T47D (cell line): ENCODE results near the gene TMEM14C.
A peak's percentile ranks its signal among the peaks of the same experiment; 100 is the strongest.

Source experiments
- DNase-seq, 2 experiments: peaks; one replicate each; pipeline versions ENCODE4 v3.0.0 to v3.0.0-alpha.2; 2011 to 2012; ENCODE audit warnings: low read depth in 1 of 2, low spot score in 1 of 2
- JUND ChIP-seq: IDR thresholded peaks from 2 replicates; pipeline ENCODE4 v1.6.1; 2012; ENCODE audit warnings: low read depth
- in situ Hi-C: cut with HindIII; loops from 2 replicates; pipeline ENCODE4 v1.10.0; 2016; ENCODE audit warnings: low sequenced_read_pairs, low pct_unique_long_range_greater_than_20kb

The TMEM14C gene

GRCh38 chr6:10722820-10723566 lies at the start of gene TMEM14C:
Gene TMEM14C, plus strand, starts transcription at chr6:10723070. Its CDS starts 1,544 bp downstream, at chr6:10724614.
- TF ChIP-seq JUND = no peak
- DNase-seq = peak; percentile 95 to 98
- in situ Hi-C loops = no loop called here

- DNase-seq = no peak
- in situ Hi-C loops = no loop called here
- no peak for TF ChIP-seq JUND
These were observed 46.5 kb upstream of the TMEM14C start for GRCh38 chr6:10676403-10676802.

DNA sequence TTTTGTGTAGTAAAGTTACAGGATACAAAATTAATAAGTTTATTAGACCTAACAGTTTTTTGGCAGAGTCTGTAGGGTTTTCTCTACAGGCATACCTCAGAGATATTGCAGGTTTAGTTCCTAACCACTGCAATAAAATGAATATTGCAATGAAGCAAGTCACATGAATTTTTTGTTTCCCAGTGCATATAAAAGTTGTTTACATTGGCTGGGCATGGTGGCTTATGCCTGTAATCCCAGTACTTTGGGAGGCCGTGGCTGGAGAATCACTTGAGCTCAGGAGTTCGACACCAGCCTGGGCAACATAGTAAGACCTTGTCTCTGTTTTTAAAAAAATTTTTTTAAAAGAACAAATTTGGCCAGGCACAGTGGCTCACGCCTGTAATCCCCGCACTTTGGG lies 44.4 kb upstream of the TMEM14C start:
- no peak for DNase-seq
- TF ChIP-seq JUND = no peak
- in situ Hi-C loops = no loop called here

GRCh38 chr6:10681795-10682194 lies 41.1 kb upstream of the TMEM14C start:
- TF ChIP-seq JUND = no peak
- no peak for DNase-seq
- in situ Hi-C loops = no loop called here

DNA sequence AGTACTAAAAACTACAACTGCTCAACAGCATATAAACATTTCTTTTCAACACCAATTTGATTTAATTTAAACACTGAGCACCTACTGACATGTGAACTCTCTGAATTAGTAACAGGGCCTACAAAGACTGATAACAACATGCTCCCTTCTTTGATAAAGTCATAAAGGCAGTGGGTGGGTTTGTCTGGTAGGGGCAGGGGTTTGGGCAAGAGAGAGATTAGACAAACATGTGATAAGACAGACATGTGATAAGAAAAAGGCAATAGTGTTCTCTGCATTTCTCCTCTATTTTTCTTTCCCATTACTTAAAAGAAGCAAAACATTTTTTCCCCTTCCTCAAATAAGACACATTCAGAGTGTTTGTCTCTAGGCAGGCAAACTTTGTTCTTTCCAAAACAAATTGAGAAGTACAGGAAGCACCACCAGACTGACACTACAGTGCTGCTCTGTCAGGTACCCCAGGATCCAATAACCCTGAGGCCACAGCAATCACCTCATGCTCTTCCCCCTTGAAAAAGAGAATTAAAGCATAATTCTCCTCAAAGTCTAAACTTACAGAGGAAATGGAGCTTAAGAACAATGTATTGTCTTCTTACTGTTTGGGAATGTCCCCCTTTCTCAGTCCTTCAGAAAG lies 40.4 kb upstream of the TMEM14C start:
- in situ Hi-C loops = no loop called here
- TF ChIP-seq JUND = no peak
- DNase-seq = no peak

DNA sequence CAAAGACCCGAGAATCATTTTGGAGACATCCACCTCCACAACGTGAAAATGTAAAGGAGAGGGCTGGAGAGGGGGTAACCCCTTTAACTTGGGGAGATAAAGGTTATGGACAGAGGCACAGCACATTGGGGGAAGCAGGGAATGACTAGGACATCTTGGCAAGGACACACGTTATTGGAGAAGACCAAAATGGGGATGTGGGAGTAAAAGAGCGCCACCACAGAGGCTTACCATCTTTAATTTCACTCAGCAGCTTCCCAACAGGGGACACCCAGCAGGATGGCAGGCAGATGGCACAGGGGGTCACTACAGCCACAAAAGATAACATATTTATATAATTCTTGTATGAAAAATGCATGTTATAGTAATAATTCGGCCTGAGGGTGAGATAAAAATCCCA lies 38.3 kb upstream of the TMEM14C start:
- no peak for TF ChIP-seq JUND
- in situ Hi-C loops = no loop called here

GRCh38 chr6:10685092-10685915 lies 37.6 kb upstream of the TMEM14C start:
- in situ Hi-C loops = no loop called here
- DNase-seq = no peak
- TF ChIP-seq JUND = no peak

More for the DNA sequence above, 38.3 kb upstream of the TMEM14C start:
- no peak for DNase-seq

DNA sequence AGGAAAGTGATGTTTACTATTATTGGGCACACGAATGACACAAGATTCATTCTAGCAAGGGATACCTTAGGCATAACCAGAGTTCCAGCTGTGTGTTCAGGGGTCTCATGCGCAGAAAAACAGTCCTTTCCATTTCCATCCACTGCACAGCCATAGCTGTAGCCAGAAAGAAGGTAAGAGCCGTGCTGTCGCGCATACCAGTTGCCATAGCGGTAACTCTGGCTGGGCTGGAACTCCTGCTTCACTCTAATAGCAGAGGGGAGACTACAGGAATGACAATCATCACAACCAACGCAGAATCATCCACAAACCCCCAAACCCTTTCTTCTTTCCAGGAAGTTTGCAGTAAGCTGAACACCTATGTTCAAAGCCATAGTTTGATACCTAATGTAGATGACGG lies 36.0 kb upstream of the TMEM14C start:
- in situ Hi-C loops = no loop called here
- TF ChIP-seq JUND = no peak
- DNase-seq = no peak

GRCh38 chr6:10687582-10687981 lies 35.3 kb upstream of the TMEM14C start:
- DNase-seq = no peak
- in situ Hi-C loops = no loop called here
- no peak for TF ChIP-seq JUND

DNA sequence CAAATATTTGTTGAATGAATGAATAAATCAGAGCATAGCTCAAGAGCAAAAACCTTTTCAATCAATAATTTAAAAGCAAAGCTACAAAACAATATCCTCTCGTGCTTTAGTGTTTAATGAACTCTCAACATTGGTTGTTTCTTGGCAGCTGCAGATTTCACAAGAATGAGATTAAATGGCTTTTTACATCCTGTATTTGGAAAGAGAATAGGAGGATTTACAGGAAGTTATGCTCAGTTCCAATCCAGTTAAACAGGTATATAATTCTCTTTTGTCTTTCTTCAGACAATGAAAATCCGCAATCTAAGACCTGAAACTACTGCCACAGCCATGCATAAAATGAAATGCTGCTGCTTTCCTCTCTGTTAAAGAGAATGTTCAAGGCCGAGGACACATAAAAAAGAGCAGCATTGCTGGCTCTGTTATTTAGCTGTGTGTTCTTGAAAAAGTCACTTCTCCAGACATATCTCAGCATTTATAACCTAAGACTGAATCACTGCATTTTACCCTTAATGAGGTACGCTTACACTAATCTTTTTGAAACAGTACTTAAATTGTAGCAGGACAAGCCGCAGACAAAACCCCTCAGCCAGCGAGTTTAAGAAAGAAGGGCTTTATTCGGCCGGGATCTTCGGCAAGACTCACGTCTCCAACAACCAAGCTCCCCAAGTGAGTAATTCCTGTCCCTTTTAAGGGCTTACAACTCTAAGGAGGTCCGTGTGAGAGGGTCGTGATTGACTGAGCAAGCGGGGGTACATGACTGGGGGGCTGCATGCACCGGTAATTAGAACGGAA lies 32.0 kb upstream of the TMEM14C start:
- in situ Hi-C loops = no loop called here
- peak in 1 of 2 experiments; percentile 5 for DNase-seq
- no peak for TF ChIP-seq JUND

DNA sequence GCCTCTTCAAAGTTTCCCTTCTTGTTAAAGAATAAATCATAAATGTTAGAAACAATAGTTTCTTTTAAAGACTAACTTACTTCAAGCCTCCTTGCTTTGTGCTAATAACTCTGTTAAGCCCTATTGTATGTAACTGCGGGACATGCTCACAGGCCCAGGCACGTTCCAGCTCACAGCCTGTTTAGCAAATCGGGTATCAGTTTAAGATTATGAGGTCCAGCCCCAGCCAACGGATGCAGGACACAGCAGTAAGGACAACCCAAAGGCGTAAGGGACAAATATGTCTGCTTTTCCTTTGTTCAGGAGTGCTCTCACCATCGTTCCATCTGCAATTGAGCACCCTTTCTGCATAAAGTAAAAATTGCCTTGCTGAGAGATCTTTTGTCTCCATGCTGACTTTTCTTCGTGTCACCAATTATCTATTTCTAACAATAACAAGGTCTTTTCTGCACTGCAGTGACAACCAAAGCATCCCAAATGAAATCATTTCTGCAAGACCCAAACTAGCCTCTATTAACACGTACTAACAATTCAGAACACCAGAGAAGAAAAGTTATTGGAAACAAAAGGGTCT lies 29.8 kb upstream of the TMEM14C start:
- in situ Hi-C loops = no loop called here
- DNase-seq = no peak
- no peak for TF ChIP-seq JUND
